Ishikawa (cell line): ENCODE measurements around the gene LINS1.

Experiments
- CEBPB ChIP-seq: IDR thresholded peaks from 2 replicates; pipeline ENCODE4 v1.6.1; 2012
- RAD21 ChIP-seq: IDR thresholded peaks from 2 replicates; pipeline ENCODE4 v1.6.1; 2012; ENCODE audit warnings: low read depth
- USF1 ChIP-seq: IDR thresholded peaks from 2 replicates; pipeline ENCODE4 v1.6.1; 2012

- TF ChIP-seq CEBPB, result no peak
- TF ChIP-seq RAD21, result no peak
- TF ChIP-seq USF1, result no peak
These were observed 31.2 kb downstream of the LINS1 start for GRCh38 chr15:100570735-100571313.
